ENCODE results near the gene STX7.

STX7 gene

GRCh38 chr6:132506869-132507808 lies 5.8 kb downstream of the STX7 start:
- DNase-seq (ENCODE audit: low read depth), result no peak

GRCh38 chr6:132506461-132506860 lies 6.5 kb downstream of the STX7 start:
- no peak for DNase-seq (ENCODE audit: low read depth)

GRCh38 chr6:132505158-132505557 lies 7.8 kb downstream of the STX7 start:
- DNase-seq (ENCODE audit: low read depth), result no peak

GRCh38 chr6:132504757-132505156 lies 8.2 kb downstream of the STX7 start:
- no peak for DNase-seq (ENCODE audit: low read depth)

- no peak for DNase-seq (ENCODE audit: low read depth)
These were observed 13.2 kb downstream of the STX7 start for GRCh38 chr6:132499757-132500156.

GRCh38 chr6:132498638-132499037 lies 14.3 kb downstream of the STX7 start:
- DNase-seq (ENCODE audit: low read depth), result no peak

GRCh38 chr6:132496519-132497180 lies 16.3 kb downstream of the STX7 start:
- DNase-seq (ENCODE audit: low read depth), result no peak

GRCh38 chr6:132495604-132496079 lies 17.3 kb downstream of the STX7 start:
- no peak for DNase-seq (ENCODE audit: low read depth)

- no peak for DNase-seq (ENCODE audit: low read depth)
These were observed 18.0 kb downstream of the STX7 start for GRCh38 chr6:132494954-132495353.

GRCh38 chr6:132491881-132492280 lies 21.0 kb downstream of the STX7 start:
- no peak for DNase-seq (ENCODE audit: low read depth)

- no peak for DNase-seq (ENCODE audit: low read depth)
These were observed 21.6 kb downstream of the STX7 start for GRCh38 chr6:132491303-132491702.

GRCh38 chr6:132490478-132491204 lies 22.3 kb downstream of the STX7 start:
- no peak for DNase-seq (ENCODE audit: low read depth)

GRCh38 chr6:132490024-132490423 lies 22.9 kb downstream of the STX7 start:
- DNase-seq (ENCODE audit: low read depth), result no peak

GRCh38 chr6:132489376-132489775 lies 23.5 kb downstream of the STX7 start:
- DNase-seq (ENCODE audit: low read depth), result no peak

- no peak for DNase-seq (ENCODE audit: low read depth)
These were observed 25.2 kb downstream of the STX7 start for GRCh38 chr6:132487762-132488161.

GRCh38 chr6:132484680-132485018 lies 28.3 kb downstream of the STX7 start:
- DNase-seq (ENCODE audit: low read depth), result no peak

- DNase-seq (ENCODE audit: low read depth), result peak; percentile 34
These were observed 28.9 kb downstream of the STX7 start for GRCh38 chr6:132483779-132484679.

GRCh38 chr6:132482581-132482980 lies 30.3 kb downstream of the STX7 start:
- no peak for DNase-seq (ENCODE audit: low read depth)

- DNase-seq (ENCODE audit: low read depth), result no peak
These were observed 31.7 kb downstream of the STX7 start for GRCh38 chr6:132481189-132481588.

GRCh38 chr6:132479131-132479530 lies 33.8 kb downstream of the STX7 start:
- no peak for DNase-seq (ENCODE audit: low read depth)

- no peak for DNase-seq (ENCODE audit: low read depth)
These were observed 34.2 kb downstream of the STX7 start for GRCh38 chr6:132478674-132479073.

GRCh38 chr6:132478266-132478665 lies 34.6 kb downstream of the STX7 start:
- no peak for DNase-seq (ENCODE audit: low read depth)

Measured in stimulated activated CD4-positive, alpha-beta T cell treated with anti-CD3 and anti-CD28 coated beads, Interleukin-2, amount 100 ng/mL, for 4 hours (primary cell).